Endothelial cell of umbilical vein (primary cell): Measurements from ENCODE around the gene SNX5. TPM values are rescaled to one million over a fixed set of nuclear protein-coding genes. Genes with fewer than 3 reads are reported as not detected.

Experiments used
- BruUV-seq: library from RNA; stranded (reverse); fragments of 400-500 nt; replicated peaks from 2 replicates; lab custom pipeline; 2021; lab: Mats Ljungman, UMichigan
- CTCF ChIA-PET: fragments of 300-600, 350-600 bp; sonication (Branson Sonifier 250); formaldehyde crosslinking; loops from one replicate; lab custom pipeline; 2021; ENCODE audit warnings: antibody characterized with exemption, inconsistent platforms; lab: Charles Lee
- POLR2A ChIA-PET: fragments of 300-600, 350-600 bp; sonication (Branson Sonifier 250); formaldehyde crosslinking; loops from one replicate; lab custom pipeline; 2021; ENCODE audit warnings: antibody characterized with exemption, inconsistent platforms; lab: Charles Lee
- DNase-seq: peaks from one replicate; pipeline ENCODE4 v3.0.0-alpha.2; 2011; ENCODE audit warnings: low read depth, low spot score
- FAIRE-seq: peaks from 2 replicates; lab custom pipeline; 2011; peaks lifted over from hg19 to GRCh38; lab: Jason Lieb, UNC
- H2AFZ ChIP-seq: 2 replicates; pipeline ENCODE4 v1.6.0; 2012; ENCODE audit warnings: low read depth, low read length, control low read depth, inconsistent platforms
- H3K27ac ChIP-seq: 2 replicates; pipeline ENCODE4 v1.5.1; 2011; ENCODE audit warnings: low read depth, mild to moderate bottlenecking, control low read depth, low read length, moderate library complexity; ENCODE audit not compliant: insufficient read depth
- H3K27me3 ChIP-seq, 2 experiments: 2 replicates each; pipeline versions ENCODE4 v1.6.0 to v1.6.1; 2011; ENCODE audit warnings: low read length in 2 of 2, mixed read lengths in 1 of 2; ENCODE audit not compliant: control insufficient read depth in 2 of 2, insufficient read depth in 2 of 2
- H3K36me3 ChIP-seq, 2 experiments: 2 replicates in 1 of 2; 3 replicates in 1 of 2; pipeline ENCODE4 v1.5.1; 2011; ENCODE audit warnings: low read length in 2 of 2, mild to moderate bottlenecking in 1 of 2, moderate library complexity in 1 of 2; ENCODE audit not compliant: control insufficient read depth in 2 of 2, insufficient read depth in 2 of 2; ENCODE audit errors: extremely low read depth in 1 of 2
- H3K4me1 ChIP-seq: 3 replicates; pipeline ENCODE4 v1.5.1; 2011; ENCODE audit warnings: mild to moderate bottlenecking, low read length; ENCODE audit not compliant: control insufficient read depth, insufficient read depth; ENCODE audit errors: extremely low read depth
- H3K4me2 ChIP-seq: 2 replicates; pipeline ENCODE4 v1.6.1; 2011; ENCODE audit warnings: low read length, control low read depth, mixed read lengths; ENCODE audit not compliant: insufficient read depth
- H3K4me3 ChIP-seq, 3 experiments: fragments of 200-600 bp in 1 of 3; sonication (generic), shearing (Covaris generic) in 1 of 3; replicated peaks in 1 of 3; 2 replicates each; pipeline ENCODE4 v1.5.1; 2011 to 2016; ENCODE audit warnings: control low read depth in 3 of 3, low read length in 3 of 3, mild to moderate bottlenecking in 2 of 3, inconsistent platforms in 1 of 3, low read depth in 1 of 3, moderate library complexity in 1 of 3; ENCODE audit not compliant: insufficient read depth in 1 of 3
- H3K79me2 ChIP-seq: 2 replicates; pipeline ENCODE4 v1.6.0; 2012; ENCODE audit warnings: low read length, inconsistent platforms; ENCODE audit not compliant: control insufficient read depth, insufficient read depth
- H3K9ac ChIP-seq: replicated peaks from 2 replicates; pipeline ENCODE3; 2011; ENCODE audit warnings: low read length, control low read depth; ENCODE audit not compliant: insufficient read depth; ENCODE audit errors: extremely low read depth
- H3K9me1 ChIP-seq: replicated peaks from 3 replicates; pipeline ENCODE4 v1.6.0; 2011; ENCODE audit warnings: mild to moderate bottlenecking, low read length; ENCODE audit not compliant: control insufficient read depth, insufficient read depth; ENCODE audit errors: extremely low read depth
- H3K9me3 ChIP-seq: replicated peaks from 2 replicates; pipeline ENCODE4 v1.5.1; 2012; ENCODE audit warnings: low read length, inconsistent platforms; ENCODE audit not compliant: control insufficient read depth, insufficient read depth
- H4K20me1 ChIP-seq: replicated peaks from 2 replicates; pipeline ENCODE3; 2011; ENCODE audit warnings: mild to moderate bottlenecking, low read length; ENCODE audit not compliant: control insufficient read depth, insufficient read depth; ENCODE audit errors: extremely low read depth
- EZH2 ChIP-seq: IDR thresholded peaks from 2 replicates; pipeline ENCODE4 v1.6.1; 2012; ENCODE audit warnings: borderline replicate concordance, low read depth, mild to moderate bottlenecking, moderate library complexity, low read length, inconsistent platforms; ENCODE audit not compliant: severe bottlenecking
- FOS ChIP-seq: IDR thresholded peaks from 2 replicates; pipeline ENCODE4 v1.6.1; 2011; ENCODE audit warnings: mild to moderate bottlenecking, low read length, moderate library complexity, borderline replicate concordance; ENCODE audit not compliant: insufficient read depth
- GATA2 ChIP-seq: IDR thresholded peaks from 2 replicates; pipeline ENCODE4 v1.7.0; 2011; ENCODE audit warnings: low read depth, mild to moderate bottlenecking, moderate library complexity, mixed read lengths, low read length; ENCODE audit not compliant: insufficient read length, insufficient read depth
- JUN ChIP-seq: IDR thresholded peaks from 2 replicates; pipeline ENCODE4 v1.6.1; 2011; ENCODE audit warnings: borderline replicate concordance, low read depth; ENCODE audit not compliant: insufficient read length, insufficient read depth
- MYC ChIP-seq: IDR thresholded peaks from one replicate; pipeline ENCODE4 v1.6.1; 2011; ENCODE audit warnings: mild to moderate bottlenecking, low read depth, low read length
- POLR2A ChIP-seq: IDR thresholded peaks from 2 replicates; pipeline ENCODE4 v1.6.1; 2012; ENCODE audit warnings: low read depth, mild to moderate bottlenecking, control low read depth, low read length
- POLR2AphosphoS5 ChIP-seq: IDR thresholded peaks from 2 replicates; pipeline ENCODE4 v1.6.1; 2012; ENCODE audit warnings: low read depth, mild to moderate bottlenecking, control low read depth, low read length, moderate library complexity; ENCODE audit not compliant: insufficient read depth
- dilution Hi-C: fragments of 300-500 bp; cut with MboI; formaldehyde crosslinking; loops from one replicate; pipeline ENCODE4 v1.15.0; 2019; ENCODE audit warnings: low sequenced_read_pairs; ENCODE audit not compliant: extremely low pct_ligation_motif_present
- intact Hi-C: fragments of 100-400 bp; cut with micrococcal nuclease; formaldehyde crosslinking; loops from one replicate; pipeline ENCODE4 v1.10.0; 2022
- polyA plus RNA-seq, 4 experiments: library from polyadenylated mRNA; depleted of rRNA in 3 of 4; stranded (reverse) in 3 of 4; unstranded in 1 of 4; fragments of >200 nt; gene quantifications; 2 replicates each; pipeline versions ENCODE4 v1.2.1 to v1.2.3, GENCODE V29; 2011 to 2012; ENCODE audit warnings: missing spikeins in 1 of 4
- total RNA-seq: library from RNA; stranded (reverse); gene quantifications from 2 replicates; pipeline ENCODE4 v1.2.3, GENCODE V29; 2021
- TF ChIP-seq, protein P1 (sequence below): IDR thresholded peaks from 2 replicates; pipeline ENCODE4 v1.6.1; 2011; ENCODE audit not compliant: insufficient read depth, insufficient read length
- TF ChIP-seq, protein P2 (sequence below), 2 donors: IDR thresholded peaks; 1 replicate in 1 of 2; 2 replicates in 1 of 2; pipeline ENCODE4 v1.5.1; 2011; ENCODE audit warnings: low read length in 2 of 2, mild to moderate bottlenecking in 2 of 2, moderate library complexity in 2 of 2, control low read depth in 1 of 2, inconsistent platforms in 1 of 2, low read depth in 1 of 2; ENCODE audit not compliant: insufficient read depth in 1 of 2; ENCODE audit errors: extremely low read depth in 1 of 2

SNX5 gene
- total and polyA plus RNA-seq, 2 donors (not counting 3 experiments of a cell fraction or from before 2014, with no cell fraction given) = 76.2 to 121 TPM

DNA sequence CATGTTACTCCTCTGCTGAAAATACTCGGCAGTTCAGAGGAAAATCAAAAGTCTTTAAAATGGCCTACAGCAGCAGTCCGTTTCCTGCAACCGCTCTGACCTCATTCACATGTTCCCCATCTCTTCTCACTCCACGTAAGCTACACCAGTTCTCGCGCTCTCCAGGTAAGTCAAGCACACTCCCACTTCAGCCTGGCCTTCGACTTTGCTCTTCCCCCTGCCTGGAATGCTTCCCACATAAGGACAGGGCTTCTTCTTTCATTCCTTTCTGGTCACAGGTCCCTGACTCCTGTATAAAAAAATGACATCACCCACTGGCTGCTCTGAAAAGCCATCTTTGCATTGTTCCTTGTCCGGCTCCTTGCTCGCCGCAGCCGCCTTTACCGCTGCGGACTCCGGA lies 42.9 kb upstream of the SNX5 start:
- FAIRE-seq = no peak
- no peak overlapping the region for H3K4me3 ChIP-seq
- no peak overlapping the region for H3K9ac ChIP-seq

DNA sequence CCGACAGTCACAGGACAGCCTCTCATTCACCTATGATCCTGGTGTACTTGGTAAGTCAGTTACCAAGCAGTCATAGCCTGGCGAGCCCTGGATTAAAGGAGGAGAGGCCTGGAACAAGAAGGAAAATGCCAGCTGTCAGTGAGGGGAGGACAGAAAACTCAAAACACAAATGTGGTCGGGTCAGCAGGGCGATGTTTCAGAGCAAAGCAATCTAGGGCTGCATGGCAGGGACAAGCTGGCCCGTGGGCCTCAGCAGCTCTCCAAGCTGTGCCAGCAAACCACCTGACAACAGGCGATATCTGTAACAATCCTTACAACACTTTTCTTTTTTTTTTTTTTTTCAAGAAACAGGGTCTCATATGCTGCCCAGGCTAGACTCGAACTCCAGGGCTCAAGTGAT lies 40.5 kb upstream of the SNX5 start:
- Histone ChIP-seq H3K79me2 (no peaks in the 10 kb centered on the region), H2AFZ (no peak overlapping the region), H3K9me1 (no peaks in the 10 kb centered on the region), H4K20me1 (no peaks in the 10 kb centered on the region), H3K9ac (no peak overlapping the region), H3K4me2 (no peak overlapping the region), H3K4me1 (no peaks in the 10 kb centered on the region), H3K27me3 (no peaks in the 10 kb centered on the region), H3K4me3 (no peak overlapping the region), H3K36me3 (no peaks in the 10 kb centered on the region), H3K27ac (no peak overlapping the region), H3K9me3 (no peaks in the 10 kb centered on the region)
- no peak for TF ChIP-seq MYC
- no peak for TF ChIP-seq GATA2
- TF ChIP-seq, protein P1, sequence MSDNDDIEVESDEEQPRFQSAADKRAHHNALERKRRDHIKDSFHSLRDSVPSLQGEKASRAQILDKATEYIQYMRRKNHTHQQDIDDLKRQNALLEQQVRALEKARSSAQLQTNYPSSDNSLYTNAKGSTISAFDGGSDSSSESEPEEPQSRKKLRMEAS = no peak
- TF ChIP-seq JUN = no peak
- TF ChIP-seq, protein P2, sequence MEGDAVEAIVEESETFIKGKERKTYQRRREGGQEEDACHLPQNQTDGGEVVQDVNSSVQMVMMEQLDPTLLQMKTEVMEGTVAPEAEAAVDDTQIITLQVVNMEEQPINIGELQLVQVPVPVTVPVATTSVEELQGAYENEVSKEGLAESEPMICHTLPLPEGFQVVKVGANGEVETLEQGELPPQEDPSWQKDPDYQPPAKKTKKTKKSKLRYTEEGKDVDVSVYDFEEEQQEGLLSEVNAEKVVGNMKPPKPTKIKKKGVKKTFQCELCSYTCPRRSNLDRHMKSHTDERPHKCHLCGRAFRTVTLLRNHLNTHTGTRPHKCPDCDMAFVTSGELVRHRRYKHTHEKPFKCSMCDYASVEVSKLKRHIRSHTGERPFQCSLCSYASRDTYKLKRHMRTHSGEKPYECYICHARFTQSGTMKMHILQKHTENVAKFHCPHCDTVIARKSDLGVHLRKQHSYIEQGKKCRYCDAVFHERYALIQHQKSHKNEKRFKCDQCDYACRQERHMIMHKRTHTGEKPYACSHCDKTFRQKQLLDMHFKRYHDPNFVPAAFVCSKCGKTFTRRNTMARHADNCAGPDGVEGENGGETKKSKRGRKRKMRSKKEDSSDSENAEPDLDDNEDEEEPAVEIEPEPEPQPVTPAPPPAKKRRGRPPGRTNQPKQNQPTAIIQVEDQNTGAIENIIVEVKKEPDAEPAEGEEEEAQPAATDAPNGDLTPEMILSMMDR (IDR thresholded peaks at IDR 0.05; ENCODE audit: extremely low read depth in 1 of 2, insufficient read depth in 1 of 2, low read depth in 1 of 2, low read length in 2 of 2) = no peak
- TF ChIP-seq POLR2A = no peak
- no peak for TF ChIP-seq EZH2
- no peak for TF ChIP-seq FOS
- no peak for TF ChIP-seq POLR2AphosphoS5
- ChIA-PET POLR2A (no interaction called here), CTCF (no interaction called here)
- no TSS peak for BruUV-seq
- DNase-seq (no peak), FAIRE-seq (no peak)
- intact Hi-C loops (no loop called here), dilution Hi-C loops (no loop called here)

More for the DNA sequence above, 42.9 kb upstream of the SNX5 start:
- no peaks in the 10 kb centered on the region for H3K9me3 ChIP-seq
- no peaks in the 10 kb centered on the region for H3K27me3 ChIP-seq
- H3K4me1 ChIP-seq = no peaks in the 10 kb centered on the region
- DNase-seq = no peak
- no peak for TF ChIP-seq POLR2AphosphoS5
- no peak for TF ChIP-seq GATA2
- H3K36me3 ChIP-seq = no peaks in the 10 kb centered on the region
- no peak overlapping the region for H2AFZ ChIP-seq
- POLR2A ChIA-PET = no interaction called here
- dilution Hi-C loops = no loop called here
- intact Hi-C loops = no loop called here
- H4K20me1 ChIP-seq = no peaks in the 10 kb centered on the region
- CTCF ChIA-PET = no interaction called here
- H3K9me1 ChIP-seq = no peaks in the 10 kb centered on the region
- no peak overlapping the region for H3K27ac ChIP-seq
- no peak overlapping the region for H3K4me2 ChIP-seq
- no TSS peak for BruUV-seq
- H3K79me2 ChIP-seq = no peaks in the 10 kb centered on the region
